SK-N-SH treated with all-trans-retinoic acid at 6 μM for 48 hours (cell line): ENCODE data around the gene PDZD4.

Source experiments
- ATAC-seq: fragments of 200-7000 bp; cut with Tn5 transposase; 3 replicates; pipeline ENCODE4 v1.9.1; 2020; ENCODE audit warnings: mild to moderate bottlenecking, moderate library complexity
- ARNTL ChIP-seq: fragments of 450-650 bp; formaldehyde crosslinking; IDR thresholded peaks from 2 replicates; pipeline ENCODE4 v1.5.0; 2020; ENCODE audit warnings: low read depth, mild to moderate bottlenecking, moderate library complexity, borderline replicate concordance
- BACH2 ChIP-seq: fragments of 250-450 bp; sonication (Bioruptor Pico); IDR thresholded peaks from 2 replicates; pipeline ENCODE4 v1.9.0; 2021; ENCODE audit warnings: mild to moderate bottlenecking, borderline replicate concordance
- CSDC2 ChIP-seq: fragments of 250-450 bp; sonication (Bioruptor Pico); IDR thresholded peaks from 2 replicates; pipeline ENCODE4 v1.5.0; 2020; ENCODE audit warnings: mild to moderate bottlenecking, moderate library complexity
- CSRNP3 ChIP-seq: fragments of 250-450 bp; sonication (Bioruptor Pico); IDR thresholded peaks from 2 replicates; pipeline ENCODE4 v1.5.1; 2021; ENCODE audit warnings: mild to moderate bottlenecking, moderate library complexity
- ESRRG ChIP-seq: fragments of 250-450 bp; sonication (Bioruptor Pico); IDR thresholded peaks from 2 replicates; pipeline ENCODE4 v1.6.1; 2021; ENCODE audit warnings: mild to moderate bottlenecking
- GLIS3 ChIP-seq: fragments of 250-450 bp; sonication (Bioruptor Pico); IDR thresholded peaks from 2 replicates; pipeline ENCODE4 v1.5.0; 2020; ENCODE audit warnings: mild to moderate bottlenecking, moderate library complexity
- OSR1 ChIP-seq: fragments of 250-450 bp; sonication (Bioruptor Pico); IDR thresholded peaks from 2 replicates; pipeline ENCODE4 v1.8.0; 2022; ENCODE audit warnings: moderate library complexity, mild to moderate bottlenecking, inconsistent platforms
- PATZ1 ChIP-seq: fragments of 250-450 bp; sonication (Bioruptor Pico); IDR thresholded peaks from 2 replicates; pipeline ENCODE4 v1.8.0; 2020; ENCODE audit warnings: mild to moderate bottlenecking, moderate library complexity, borderline replicate concordance
- POU6F1 ChIP-seq: fragments of 250-450 bp; sonication (Bioruptor Pico); IDR thresholded peaks from 2 replicates; pipeline ENCODE4 v1.8.0; 2021; ENCODE audit warnings: low read depth, mild to moderate bottlenecking, moderate library complexity, borderline replicate concordance
- PPARA ChIP-seq: fragments of 250-450 bp; sonication (Bioruptor Pico); IDR thresholded peaks from 2 replicates; pipeline ENCODE4 v1.5.0; 2020; ENCODE audit warnings: mild to moderate bottlenecking, borderline replicate concordance
- RARB ChIP-seq: fragments of 250-450 bp; sonication (Bioruptor Pico); IDR thresholded peaks from 2 replicates; pipeline ENCODE4 v1.8.0; 2021; ENCODE audit warnings: mild to moderate bottlenecking, moderate library complexity
- SNAI2 ChIP-seq: fragments of 250-450 bp; sonication (Bioruptor Pico); IDR thresholded peaks from 2 replicates; pipeline ENCODE4 v1.5.0; 2020; ENCODE audit warnings: mild to moderate bottlenecking, moderate library complexity
- TCF4 ChIP-seq: fragments of 250-450 bp; sonication (Bioruptor Pico); IDR thresholded peaks from 2 replicates; pipeline ENCODE4 v1.8.0; 2021; ENCODE audit warnings: mild to moderate bottlenecking, moderate library complexity, borderline replicate concordance
- TOX ChIP-seq: fragments of 250-450 bp; sonication (Bioruptor Pico); IDR thresholded peaks from 2 replicates; pipeline ENCODE4 v1.8.0; 2021; ENCODE audit warnings: mild to moderate bottlenecking, moderate library complexity, borderline replicate concordance
- TSHZ2 ChIP-seq: fragments of 250-450 bp; sonication (Bioruptor Pico); IDR thresholded peaks from 2 replicates; pipeline ENCODE4 v1.5.0; 2020; ENCODE audit warnings: mild to moderate bottlenecking, moderate library complexity
- ZC3H10 ChIP-seq: fragments of 250-450 bp; sonication (Bioruptor Pico); IDR thresholded peaks from 2 replicates; pipeline ENCODE4 v1.5.1; 2021; ENCODE audit warnings: mild to moderate bottlenecking, moderate library complexity
- ZFP3 ChIP-seq: fragments of 250-450 bp; sonication (Bioruptor Pico); IDR thresholded peaks from 2 replicates; pipeline ENCODE4 v1.5.0; 2020; ENCODE audit warnings: mild to moderate bottlenecking, moderate library complexity
- ZFP30 ChIP-seq: fragments of 450-650 bp; formaldehyde crosslinking; IDR thresholded peaks from 2 replicates; pipeline ENCODE4 v1.5.0; 2022; ENCODE audit warnings: mild to moderate bottlenecking, moderate library complexity
- ZNF565 ChIP-seq: fragments of 450-650 bp; formaldehyde crosslinking; conservative IDR thresholded peaks from 2 replicates; pipeline ENCODE4 v1.5.0; 2020; ENCODE audit warnings: low read depth, mild to moderate bottlenecking, moderate library complexity
- ZNF8 ChIP-seq: fragments of 450-650 bp; formaldehyde crosslinking; IDR thresholded peaks from 2 replicates; pipeline ENCODE4 v1.5.0; 2020; ENCODE audit warnings: mild to moderate bottlenecking, moderate library complexity

The PDZD4 gene

GRCh38 chrX:153784325-153784967 lies 45.9 kb downstream of the PDZD4 start:
- no peak for ATAC-seq
- TF ChIP-seq CSRNP3 (CRISPR knock-in tag): no peak
- no peak for TF ChIP-seq ZNF8 (CRISPR knock-in tag)
- no peak for TF ChIP-seq ZFP30
- TF ChIP-seq TCF4 (CRISPR knock-in tag): no peak
- no peak for TF ChIP-seq ESRRG
- TF ChIP-seq GLIS3 (CRISPR knock-in tag): no peak
- TF ChIP-seq PATZ1: no peak
- TF ChIP-seq RARB (CRISPR knock-in tag): no peak
- TF ChIP-seq ZC3H10 (CRISPR knock-in tag): no peak
- no peak for TF ChIP-seq OSR1 (CRISPR knock-in tag)
- no peak for TF ChIP-seq TSHZ2
- no peak for TF ChIP-seq TOX (CRISPR knock-in tag)
- no peak for TF ChIP-seq CSDC2 (CRISPR knock-in tag)
- no peak for TF ChIP-seq BACH2 (CRISPR knock-in tag)
- TF ChIP-seq ZFP3: no peak
- no peak for TF ChIP-seq ZNF565
- TF ChIP-seq ARNTL (CRISPR knock-in tag): no peak
- TF ChIP-seq SNAI2 (CRISPR knock-in tag): no peak
- no peak for TF ChIP-seq PPARA (CRISPR knock-in tag)
- TF ChIP-seq, all 23 proteins: peak for 0

GRCh38 chrX:153783378-153784013 lies 46.8 kb downstream of the PDZD4 start:
- no peak for TF ChIP-seq ZNF565
- TF ChIP-seq PATZ1: no peak
- TF ChIP-seq ZFP3: no peak
- no peak for TF ChIP-seq ZFP30
- ATAC-seq: no peak

- ATAC-seq: no peak
These were observed 47.5 kb downstream of the PDZD4 start for GRCh38 chrX:153782871-153783270.

More at GRCh38 chrX:153782871-153783270, 47.5 kb downstream of the PDZD4 start:
- no peak for TF ChIP-seq ZFP30
- TF ChIP-seq POU6F1 (CRISPR knock-in tag): no peak
- TF ChIP-seq ZFP3: no peak
- no peak for TF ChIP-seq ZNF565
- TF ChIP-seq CSRNP3 (CRISPR knock-in tag): no peak
